Stimulated activated CD8-positive, alpha-beta memory T cell treated with anti-CD3 and anti-CD28 coated beads, Interleukin-7, amount 100 ng/mL, for 24 hours (primary cell): ENCODE data around the gene PIGR.

Source experiments
- DNase-seq: peaks from one replicate; pipeline ENCODE4 v3.0.0-alpha.2; 2020; ENCODE audit warnings: low read depth

Gene PIGR

GRCh38 chr1:206890125-206891060 lies 55.9 kb downstream of the PIGR start:
- DNase-seq: no peak

GRCh38 chr1:206887701-206888100 lies 58.6 kb downstream of the PIGR start:
- DNase-seq: no peak

- no peak for DNase-seq
Observed at GRCh38 chr1:206886831-206887230, 59.4 kb downstream of the PIGR start.

DNA sequence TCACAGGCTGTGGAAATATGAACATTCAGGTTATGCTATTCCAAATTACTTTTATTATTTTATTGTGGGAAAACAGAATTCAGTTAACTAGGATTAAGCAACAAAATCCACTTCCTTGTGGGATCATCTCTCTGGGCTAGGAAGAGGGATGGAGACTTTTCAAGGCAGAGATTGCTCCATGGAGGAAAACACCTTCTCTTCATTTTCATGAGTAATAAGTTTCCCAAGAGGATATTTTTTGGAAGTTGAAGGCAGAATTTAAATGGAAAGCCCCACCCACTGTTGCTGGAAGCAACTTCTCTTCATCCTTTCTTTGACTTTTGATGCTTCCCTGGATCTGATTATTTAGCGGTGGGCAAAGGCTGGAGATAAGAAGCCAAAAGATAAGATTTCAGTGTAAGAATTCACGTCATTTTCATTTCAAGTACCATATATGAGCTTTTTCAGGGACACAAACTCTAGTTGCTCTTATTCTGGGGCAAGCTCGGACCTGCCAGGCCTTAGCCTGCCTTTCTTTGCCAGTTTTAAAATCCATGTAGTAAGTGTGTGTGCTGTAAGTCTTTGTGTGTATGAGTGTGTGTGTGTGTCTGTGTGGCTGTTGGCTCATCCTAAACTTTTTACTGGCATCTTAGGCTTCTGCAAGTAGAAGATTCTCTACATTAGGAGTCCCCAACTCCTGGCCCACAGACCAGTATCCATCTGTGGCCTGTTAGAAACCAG lies 60.8 kb downstream of the PIGR start:
- no peak for DNase-seq

DNA sequence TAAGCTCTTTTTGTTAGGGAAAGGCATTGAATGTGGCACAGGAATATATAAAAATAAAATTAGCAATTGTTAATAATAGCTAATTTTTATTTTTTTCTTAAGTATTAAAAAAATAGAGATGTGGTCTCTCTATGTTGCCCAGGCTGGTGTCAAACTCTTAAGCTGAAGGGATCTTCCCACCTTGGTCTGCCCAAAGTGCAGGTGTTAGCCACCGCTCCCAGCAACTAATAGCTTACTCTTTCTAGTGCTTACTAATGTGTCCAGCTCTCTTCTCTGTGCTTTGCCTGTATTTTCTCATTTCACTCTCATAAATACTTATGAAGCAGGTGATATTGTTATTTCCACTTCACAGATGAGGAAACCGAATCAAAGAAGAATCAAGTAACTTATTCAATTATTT lies 62.4 kb downstream of the PIGR start:
- DNase-seq: no peak

GRCh38 chr1:206883160-206883559 lies 63.1 kb downstream of the PIGR start:
- no peak for DNase-seq

DNA sequence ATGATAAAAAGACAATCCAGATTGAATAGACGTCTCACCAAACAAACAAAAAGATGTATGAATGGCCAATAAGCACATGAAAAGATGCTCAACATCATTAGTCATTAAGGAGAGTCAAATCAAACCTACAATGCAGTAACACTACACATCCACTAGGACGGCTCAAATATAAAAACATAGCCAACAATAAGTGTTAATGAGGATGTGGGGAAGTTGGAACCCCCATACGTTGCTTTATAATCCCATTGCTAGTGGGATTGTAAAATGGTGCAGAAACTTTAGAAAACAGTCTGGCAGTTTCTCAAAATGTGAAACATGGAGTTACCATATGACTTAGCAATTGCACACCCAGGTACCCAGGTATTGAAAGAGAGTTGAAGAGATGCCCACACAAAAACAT lies 63.7 kb downstream of the PIGR start:
- DNase-seq: no peak

GRCh38 chr1:206880314-206880713 lies 66.0 kb downstream of the PIGR start:
- no peak for DNase-seq
